Activated naive CD4-positive, alpha-beta T cell treated with anti-CD3 and anti-CD28 coated beads, Interleukin-2, amount 50 U/mL, for 16 hours (primary cell): ENCODE measurements around the gene DIP2B.
"Not testable (repeated sequence)": the region's sequence is repeated elsewhere in the genome, so short reads cannot be mapped to it uniquely, and the experiment has no call there.

Experiments
- DNase-seq: peaks from one replicate; pipeline ENCODE4 v3.0.0-alpha.2; 2020

Gene DIP2B

DNA sequence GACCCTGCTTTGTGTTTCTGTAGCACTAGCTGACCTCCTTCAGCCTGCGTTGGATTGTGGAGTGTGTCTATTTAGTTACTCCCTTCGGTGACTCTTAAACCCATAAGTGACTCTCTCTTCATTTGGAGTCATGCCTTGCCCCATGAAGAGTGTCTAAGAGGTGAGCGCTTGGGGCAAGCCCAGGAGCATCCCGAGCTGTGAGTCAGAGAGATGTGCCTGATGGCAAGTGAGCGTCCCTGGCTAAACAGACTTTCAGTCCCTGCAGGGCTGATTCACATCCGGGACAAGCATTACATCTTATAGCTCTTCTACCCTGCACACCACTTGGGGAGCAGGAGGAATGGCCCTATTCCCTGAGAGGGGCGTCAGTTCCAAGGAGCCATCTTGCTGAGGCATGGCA lies 234.8 kb downstream of the DIP2B start:
- DNase-seq = no peak

DNA sequence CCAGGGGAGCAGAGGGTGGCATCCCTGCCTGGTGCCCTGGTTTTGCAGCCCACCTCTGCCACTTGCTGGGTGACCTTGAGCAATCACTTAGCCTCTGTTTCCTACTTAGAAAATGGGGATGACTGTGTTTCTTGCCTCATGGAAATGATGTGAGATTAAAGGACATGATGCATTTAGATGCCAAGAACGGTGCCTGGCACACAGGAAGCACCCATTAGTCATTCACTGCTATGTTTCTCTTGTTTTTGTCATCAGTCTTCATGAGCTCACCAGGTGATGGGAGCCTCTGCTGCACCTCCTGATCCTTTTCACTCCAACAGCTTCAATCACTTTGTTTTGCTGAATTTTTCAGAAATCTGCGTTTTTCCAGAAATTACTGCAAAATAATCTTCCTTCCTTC lies 235.5 kb downstream of the DIP2B start:
- DNase-seq = no peak

DNA sequence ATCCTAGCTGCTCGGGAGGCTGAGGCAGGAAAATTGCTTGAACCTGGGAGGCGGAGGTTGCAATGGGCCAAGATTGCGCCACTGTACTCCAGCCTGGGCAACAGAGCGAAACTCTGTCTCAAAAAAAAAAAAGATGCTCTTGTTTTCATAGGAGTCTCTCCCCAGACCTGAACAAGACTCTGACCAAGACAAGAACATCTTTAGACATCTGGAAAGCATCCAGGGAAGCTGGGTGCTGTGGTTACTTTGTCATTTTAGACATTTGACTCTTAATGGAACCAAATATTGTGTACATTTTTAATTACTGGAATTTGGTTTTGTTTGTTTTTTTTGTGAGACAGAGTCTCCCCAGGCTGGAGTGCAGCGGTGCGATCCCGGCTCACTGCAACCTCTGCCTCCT lies 238.0 kb downstream of the DIP2B start:
- DNase-seq = no peak

DNA sequence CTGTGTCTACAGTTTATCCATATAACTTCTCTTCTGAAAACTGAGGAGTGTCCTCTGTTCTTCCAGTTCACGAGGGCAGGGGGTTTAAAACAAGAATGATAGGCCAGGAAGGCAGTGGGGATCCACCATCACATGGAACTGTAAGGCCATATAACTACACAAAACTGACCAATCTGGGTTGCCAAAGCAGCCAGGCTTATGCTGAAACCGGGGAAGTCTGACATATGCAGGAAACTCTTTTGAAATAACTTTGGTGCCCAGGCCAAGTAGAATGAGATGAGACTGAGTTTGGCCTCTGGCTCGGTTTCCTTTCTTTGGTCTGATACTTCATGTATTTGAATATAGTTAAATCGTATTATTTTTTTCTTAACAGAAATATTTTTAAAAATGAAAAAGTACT lies 241.1 kb downstream of the DIP2B start:
- DNase-seq = no peak

DNA sequence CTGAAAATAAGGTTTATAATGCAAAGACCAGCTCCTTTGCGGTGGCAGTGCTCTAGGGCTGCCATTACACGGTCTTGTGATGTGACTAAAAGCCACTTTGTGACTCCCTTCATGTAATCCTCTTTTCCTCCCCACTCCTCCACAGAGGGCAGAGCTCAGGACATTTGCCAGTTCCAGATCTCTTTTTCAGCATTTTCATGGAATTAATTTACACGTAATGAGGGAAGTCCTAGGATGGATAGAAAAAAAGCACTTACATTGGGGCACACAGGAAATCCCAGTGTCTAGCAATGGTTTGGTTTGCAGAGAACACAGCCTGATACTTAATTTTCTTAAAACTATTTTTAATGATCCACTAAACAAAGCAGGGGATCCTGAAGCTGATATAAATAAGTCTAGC lies 241.6 kb downstream of the DIP2B start:
- no peak for DNase-seq

DNA sequence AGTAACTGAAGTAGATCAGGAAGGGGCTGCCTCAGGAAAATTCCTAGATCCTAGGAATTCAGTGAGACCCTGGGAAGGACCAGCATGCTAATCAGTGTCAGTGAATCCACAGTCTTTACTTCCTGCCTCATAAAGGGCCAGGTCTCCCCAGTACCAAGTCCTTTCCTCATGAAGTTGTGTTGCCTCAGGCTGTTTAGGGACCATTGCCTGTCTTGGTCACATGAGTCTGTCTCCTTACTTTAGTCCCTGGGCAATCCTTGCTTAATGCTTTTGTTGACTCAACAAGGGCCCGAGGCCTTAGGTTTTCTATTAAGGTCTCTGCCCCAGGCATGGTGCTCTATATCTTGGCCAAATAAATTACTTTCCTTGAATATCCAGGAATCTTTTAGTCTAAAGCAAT lies 243.0 kb downstream of the DIP2B start:
- DNase-seq = no peak

DNA sequence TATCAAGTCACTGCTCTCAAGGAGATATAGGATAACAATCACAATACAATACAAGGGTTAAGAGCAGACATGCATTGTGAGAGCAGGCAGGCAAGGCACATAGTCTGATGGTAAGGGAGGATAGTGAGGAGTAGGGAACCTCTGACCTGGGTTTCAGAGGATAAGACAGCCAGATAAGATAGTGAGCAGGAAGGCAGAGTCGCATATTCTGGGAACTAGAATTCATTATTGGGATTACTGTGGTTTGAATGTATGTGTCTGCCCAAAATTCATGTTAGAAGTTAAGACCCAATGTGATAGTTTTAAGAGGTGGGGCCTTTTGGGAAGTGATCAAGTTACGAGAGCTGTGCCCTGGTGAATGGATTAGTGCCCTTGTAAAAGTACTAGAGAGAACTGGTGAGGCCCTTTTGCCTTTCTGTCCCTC lies 244.7 kb downstream of the DIP2B start:
- DNase-seq = no peak

DNA sequence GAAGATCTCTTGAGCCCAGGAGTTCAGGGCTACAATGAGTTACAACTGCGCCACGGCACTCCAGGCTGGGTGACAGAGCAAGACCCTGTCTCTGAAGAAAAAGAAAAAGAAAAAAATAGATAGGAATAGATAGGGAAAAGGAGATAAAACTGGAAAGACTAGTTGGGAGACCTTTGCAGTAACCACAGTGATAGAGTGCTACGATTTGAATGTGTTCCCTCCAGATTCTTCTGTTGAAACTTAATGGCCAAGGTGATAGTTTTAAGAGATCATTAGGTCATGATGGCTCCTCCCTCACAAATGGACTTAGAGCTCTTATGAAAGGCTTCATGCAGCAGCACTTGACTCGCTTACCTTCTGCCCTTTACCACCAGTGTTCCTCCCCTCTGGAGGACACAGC lies 245.6 kb downstream of the DIP2B start:
- no peak for DNase-seq

DNA sequence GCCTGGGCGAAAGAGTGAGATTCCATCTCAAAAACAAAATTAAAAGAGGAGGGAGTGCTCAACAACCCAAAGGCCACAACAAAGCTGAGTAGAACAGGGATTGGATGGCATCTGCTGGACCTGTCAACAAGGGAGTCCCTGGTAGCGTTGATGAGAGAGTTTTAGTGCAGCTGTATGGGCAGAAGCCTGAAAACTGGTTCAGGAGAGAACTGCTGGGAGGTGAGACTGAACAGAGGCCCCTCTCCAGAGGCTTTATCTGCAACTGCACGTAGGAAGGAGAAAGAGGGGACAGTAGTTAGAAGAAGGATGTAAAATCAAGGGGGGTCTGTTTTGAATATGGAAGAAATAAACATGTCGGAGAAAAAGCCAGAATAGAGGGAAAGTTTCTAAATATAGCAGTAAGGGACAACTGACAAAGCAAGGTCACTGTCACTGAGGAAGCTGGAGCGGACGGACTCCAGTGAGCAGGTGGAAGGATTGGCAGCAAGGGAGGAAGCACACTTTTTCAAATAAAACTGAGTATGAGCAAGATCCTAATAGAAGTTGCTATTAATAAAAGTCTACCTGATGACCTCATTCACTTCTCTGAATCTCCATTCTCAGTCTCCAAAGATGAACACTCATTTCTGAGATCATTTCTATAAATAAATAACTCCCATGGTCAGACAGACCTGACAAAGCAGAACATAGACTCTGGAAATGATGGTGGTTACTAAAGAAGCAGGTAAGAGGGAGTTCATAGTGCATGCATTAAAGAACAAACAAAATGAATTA lies 247.3 kb downstream of the DIP2B start:
- no peak for DNase-seq

DNA sequence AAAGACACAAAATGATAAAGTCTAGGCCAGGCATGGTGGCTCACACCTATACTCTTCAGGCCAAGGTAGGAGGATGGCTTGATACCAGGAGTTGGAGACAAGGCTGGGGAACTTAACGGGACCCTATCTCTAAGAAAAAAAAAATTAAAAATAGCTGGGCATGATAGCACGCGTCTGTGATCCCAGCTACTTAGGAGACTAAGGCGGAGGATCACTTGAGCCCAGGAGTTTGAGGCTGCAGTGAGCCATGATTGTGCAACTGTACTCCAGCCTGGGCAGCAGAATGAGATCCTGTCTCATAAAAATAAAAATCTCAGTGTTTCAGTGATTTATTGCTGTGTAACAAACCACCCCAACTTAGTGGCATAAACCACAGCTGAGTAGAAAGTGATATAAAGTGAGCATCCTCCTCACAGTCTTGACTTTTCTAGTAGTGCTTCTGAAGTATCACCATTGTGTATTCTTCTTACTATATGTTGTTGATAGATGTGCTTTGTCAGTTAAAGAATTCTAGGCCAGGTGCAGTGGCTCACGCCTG lies 248.5 kb downstream of the DIP2B start:
- no peak for DNase-seq

DNA sequence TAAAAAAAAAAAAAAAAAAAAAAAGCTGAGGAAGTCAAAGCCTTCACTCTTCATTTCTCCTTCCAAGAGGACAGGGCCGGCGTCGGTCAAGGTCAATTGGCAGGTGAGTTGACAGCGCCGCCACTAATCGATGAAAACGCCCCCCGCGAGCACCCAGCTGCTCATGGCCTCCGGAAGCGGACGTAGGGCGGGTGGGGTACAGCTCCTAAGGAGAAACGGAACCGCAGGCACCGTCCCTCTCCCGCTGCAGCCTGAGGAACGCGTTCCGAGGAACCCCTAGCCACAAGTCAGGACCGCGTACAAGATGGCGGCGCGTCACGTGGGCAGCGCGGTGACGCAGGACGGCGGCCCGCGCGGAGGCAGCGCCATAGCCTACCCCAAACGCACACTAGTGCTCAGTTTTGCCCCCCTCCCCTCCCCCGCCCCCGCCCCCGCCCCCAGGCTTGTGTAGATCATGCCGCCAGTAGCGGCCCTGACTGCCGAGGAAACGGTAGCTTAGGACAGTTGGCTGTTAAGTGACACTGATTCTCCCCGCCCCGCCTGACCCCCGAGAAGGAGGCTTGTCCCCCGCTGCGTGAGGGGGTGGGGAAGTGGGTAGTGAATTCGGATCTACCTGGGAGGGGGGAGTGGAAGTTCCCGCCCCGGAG lies 259.0 kb downstream of the DIP2B start, which contains the start of gene ATF1:
Gene ATF1, plus strand, starts transcription at position 463 of the 647 bp plus-strand sequence. CDS start 16,045 bp downstream, outside the sequence.
- peak; percentile 90 for DNase-seq

DNA sequence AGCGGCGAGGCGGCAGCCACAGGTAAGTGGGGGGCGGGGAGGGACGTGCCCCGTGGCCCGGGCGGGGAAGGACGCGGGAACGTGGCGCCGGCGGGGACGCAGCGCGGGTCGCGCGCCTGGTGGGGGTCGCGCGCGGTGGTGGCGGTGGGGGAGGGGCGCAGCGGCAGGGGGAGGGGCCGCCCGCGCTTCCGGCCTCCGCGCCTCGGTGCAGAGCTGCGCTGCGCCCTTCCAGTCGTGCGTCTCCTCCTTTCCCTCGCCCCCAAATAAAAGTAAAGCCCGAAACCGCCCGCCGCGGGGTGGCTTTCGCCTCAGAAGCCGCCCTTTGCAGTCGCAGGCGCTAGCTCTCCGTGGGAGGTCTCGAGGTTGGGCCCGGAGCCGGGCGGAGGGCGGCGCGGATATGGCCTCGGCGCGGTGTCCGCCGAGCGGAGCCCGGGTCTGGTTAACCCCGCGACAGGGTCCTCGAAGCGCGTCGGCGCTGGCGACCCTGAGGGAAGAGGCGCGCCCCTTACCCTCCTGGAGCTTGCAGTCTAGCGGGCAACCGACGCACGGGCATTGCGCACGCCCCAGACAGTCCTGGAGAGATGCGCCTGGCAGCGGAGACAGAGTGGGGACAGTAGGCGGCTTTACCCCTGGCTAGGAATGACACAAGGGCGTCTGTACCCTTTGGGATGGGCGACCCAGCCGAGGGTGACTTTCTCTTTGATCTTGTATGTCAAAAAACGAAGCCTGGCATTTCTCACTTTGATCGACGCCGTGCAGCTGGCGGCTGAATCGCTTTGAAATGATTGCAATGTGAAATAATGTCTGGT lies 259.7 kb downstream of the DIP2B start:
- peak; percentile 83 for DNase-seq

DNA sequence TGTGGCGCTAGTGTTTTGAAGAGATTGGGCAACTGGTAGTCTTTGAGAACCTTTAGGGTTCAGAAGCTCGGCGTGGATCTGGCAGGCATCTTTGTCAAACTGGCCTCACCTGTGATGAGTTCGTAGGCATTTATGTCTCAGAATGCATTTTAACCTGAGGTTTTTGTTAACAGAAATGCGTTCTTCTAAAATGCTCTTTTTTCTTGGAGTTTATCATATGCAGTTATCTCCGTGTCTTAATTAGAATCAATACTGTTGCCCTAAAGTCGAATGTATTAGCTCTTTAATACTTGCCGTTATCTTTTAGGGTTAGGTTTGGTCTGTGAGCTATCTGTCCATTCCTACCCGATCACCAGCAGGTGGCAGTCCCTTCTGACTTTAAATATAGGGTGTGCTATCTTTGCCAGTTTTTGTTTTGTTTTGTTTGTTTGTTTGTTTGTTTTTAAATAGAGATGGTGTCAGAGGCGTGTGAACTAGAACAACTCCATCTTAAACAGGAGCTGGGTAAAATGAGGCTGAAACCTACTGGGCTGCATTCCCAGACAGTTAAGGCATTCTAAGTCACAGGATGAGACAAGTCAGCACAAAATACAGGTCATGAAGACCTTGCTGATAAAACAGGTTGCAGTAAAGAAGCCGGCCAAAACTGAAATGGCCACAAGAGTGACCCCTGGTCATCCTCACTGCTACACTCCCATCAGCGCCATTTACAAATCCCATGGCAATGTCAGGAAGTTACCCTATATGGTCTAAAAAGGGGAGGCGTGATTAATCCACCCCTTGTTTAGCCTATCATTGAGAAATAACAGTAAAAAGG lies 260.5 kb downstream of the DIP2B start:
- peak; percentile 48 for DNase-seq

DNA sequence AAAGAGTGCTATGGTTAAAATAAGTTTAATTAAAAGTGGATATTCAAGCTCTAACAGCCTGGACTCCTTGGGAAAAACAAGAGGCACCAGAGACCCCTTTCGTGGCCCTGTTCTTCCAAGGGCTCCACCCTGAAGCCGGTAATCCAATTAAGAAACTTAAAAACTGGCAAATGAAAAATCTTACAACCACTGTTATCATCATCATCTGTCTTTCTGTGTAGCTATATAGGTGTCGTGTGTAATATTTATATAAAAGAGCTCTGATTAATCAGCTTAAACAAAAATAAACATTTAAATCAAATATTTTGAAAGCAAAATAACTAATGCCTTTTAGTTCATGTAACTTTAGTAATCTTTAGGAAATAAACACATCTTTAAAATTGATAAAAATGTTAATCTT lies 263.6 kb downstream of the DIP2B start:
- DNase-seq = no peak

DNA sequence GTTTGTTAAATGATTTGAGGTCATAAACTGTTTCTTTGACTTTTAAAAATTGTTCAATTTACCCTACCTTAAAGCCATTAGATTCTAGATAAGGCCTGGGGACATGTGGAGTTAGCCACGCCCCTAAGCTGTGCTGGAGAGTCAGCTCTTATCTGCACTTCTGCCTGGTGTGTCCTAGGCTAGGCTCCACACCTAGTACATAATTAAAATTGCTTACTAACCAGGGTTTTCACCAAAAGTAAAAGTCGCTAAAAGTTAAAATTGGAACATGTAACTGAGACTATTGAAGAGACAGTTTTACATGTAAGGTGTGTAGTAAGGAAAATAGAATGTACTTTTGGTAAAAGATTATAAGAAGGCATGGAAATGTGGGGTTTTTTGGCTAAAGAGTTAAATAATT lies 264.0 kb downstream of the DIP2B start:
- DNase-seq = not testable (repeated sequence)

DNA sequence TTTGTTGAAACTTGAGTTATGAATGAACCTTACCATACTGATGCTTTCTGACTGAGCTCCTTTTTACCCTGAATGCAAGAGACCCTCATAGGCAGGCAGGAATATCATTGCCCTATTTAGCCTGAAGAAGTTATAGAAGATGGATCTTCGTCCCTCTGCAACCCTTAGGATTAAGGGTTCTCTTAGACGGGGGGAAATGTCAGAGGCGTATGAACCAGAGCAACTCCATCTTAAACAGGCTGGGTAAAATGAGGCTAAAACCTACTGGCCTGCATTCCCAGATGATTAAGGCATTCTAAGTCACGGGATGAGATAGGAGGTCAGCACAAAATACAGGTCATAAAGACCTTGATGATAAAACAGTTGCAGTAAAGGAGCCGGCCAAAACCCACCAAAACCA lies 266.6 kb downstream of the DIP2B start:
- DNase-seq = no peak

DNA sequence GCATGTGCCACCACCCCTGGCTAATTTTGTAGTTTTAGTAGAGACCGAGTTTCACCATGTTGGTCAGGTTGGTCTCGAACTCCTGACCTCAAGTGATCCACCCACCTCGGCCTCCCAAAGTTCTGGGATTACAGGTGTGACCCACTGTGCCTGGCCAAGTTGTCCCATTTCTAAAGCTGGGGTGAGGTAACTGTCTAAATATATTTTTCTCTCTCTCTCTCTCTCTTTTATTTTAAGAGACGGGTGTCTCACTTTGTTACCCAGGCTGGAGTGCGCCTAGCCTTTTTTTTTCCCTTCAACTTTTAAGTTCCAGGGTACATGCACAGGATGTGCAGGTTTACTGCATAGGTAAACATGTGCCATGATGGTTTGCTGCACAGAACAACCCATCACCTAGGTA lies 267.7 kb downstream of the DIP2B start:
- no peak for DNase-seq

DNA sequence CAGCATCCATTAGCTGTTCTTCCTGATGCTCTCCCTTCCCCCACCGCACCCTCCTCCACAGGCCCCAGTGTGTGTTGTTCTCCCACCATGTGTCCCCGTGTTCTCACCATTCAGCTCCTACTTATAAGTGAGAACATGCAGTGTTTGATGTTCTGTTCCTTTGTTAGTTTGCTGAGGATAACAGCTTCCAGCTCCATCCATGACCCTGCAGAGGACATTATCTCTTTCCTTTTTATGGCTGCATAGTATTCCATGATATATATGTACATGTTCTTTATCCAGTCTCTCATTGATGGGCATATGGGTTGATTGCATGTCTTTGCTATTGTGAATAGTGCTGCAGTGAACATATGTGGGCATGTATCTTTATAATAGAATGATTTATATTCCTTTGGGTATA lies 268.1 kb downstream of the DIP2B start:
- DNase-seq = no peak

DNA sequence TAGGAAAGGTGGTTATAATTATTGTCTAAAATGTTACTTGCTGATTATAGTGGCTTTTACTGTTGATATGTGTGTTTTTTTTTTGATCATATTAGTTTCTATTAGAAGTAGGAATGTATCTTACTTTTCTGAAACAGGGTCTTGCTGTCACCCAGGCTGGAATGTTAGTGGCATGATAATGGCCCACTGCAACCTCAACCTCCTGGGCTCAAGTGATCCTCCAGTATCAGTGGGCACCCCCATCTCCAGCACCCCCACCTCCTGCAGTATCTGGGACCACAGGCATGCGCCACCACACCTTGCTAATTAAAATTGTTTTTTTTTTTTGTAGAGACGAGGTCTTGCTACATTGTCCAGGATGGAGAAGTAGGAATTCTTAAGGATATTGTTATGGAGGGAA lies 270.5 kb downstream of the DIP2B start:
- DNase-seq = no peak

DNA sequence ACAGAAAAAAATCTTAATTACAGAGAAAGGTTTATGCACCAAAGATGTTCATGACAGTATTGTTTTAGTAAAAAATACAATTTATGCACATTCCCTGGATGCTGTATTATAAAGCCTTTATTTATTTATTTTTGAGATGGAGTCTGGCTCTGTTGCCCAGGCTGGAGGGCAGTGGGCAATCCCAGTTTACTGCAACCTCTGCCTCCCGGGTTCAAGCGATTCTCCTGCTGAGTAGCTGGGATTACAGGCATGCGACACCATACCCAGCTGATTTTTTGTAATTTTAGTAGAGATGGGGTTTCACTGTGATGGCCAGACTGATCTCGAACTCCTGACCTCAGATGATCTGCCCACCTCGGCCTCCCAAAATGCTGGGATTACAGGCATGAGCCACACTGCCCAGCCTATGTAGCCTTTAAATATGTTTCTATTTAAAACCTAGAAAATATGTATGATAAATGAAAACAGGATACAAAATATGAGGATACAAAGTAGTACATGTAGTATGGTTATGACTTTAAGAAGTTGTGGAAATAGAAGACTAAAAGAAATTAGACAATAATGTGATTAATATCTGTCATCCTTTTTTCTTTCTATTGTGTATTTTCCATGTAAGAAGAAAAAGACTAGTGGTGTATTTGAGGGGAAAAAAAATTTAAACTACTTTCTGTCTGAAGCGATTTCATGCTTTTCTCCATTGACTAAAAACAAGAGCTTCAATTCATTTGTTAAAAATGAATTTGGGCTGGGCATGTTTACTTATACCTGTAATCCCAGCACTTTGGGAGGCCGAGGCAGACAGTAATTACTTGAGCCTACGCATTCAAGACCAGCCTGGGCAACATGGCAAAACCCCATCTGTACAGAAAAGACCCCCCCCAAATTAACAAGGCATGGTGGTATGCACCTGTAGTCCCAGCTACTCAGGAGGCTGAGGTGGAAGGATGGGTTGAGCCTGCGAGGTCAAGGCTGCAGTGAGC lies 272.3 kb downstream of the DIP2B start:
- no peak for DNase-seq
